Stomach (tissue), 9 donors: Measurements from ENCODE around the gene LRRC4C. TPM values are rescaled to one million over a fixed set of nuclear protein-coding genes. Genes with fewer than 3 reads are reported as not detected.

Source experiments
- DNase-seq, 2 donors: peaks; one replicate each; pipeline versions ENCODE4 v3.0.0 to v3.0.0-alpha.2; 2013 to 2019
- H3K27ac ChIP-seq, 5 donors: fragments of 200-600 bp in 4 of 5; sonication (generic) in 4 of 5; one replicate each; pipeline ENCODE4 v1.5.1; 2013 to 2019; ENCODE audit warnings: mild to moderate bottlenecking in 1 of 5, moderate library complexity in 1 of 5
- H3K27me3 ChIP-seq, 3 donors: fragments of 200-600 bp; sonication (generic); one replicate each; pipeline ENCODE4 v1.5.1; 2017 to 2019; ENCODE audit warnings: mixed run types in 1 of 3
- H3K36me3 ChIP-seq, 4 donors: fragments of 200-600 bp; sonication (generic); 1 replicate in 3 of 4; 2 replicates in 1 of 4; pipeline ENCODE4 v1.5.1; 2016 to 2019
- H3K4me1 ChIP-seq, 4 donors: fragments of 200-600 bp; sonication (generic); one replicate each; pipeline ENCODE4 v1.5.1; 2016 to 2019
- H3K4me3 ChIP-seq, 4 donors: fragments of 200-600 bp; sonication (generic) in 3 of 4; one replicate each; pipeline ENCODE4 v1.5.1; 2016 to 2019; ENCODE audit warnings: mild to moderate bottlenecking in 1 of 4
- H3K9me3 ChIP-seq, 4 donors: fragments of 200-600 bp; sonication (generic); one replicate each; pipeline ENCODE4 v1.5.1; 2016 to 2019
- EP300 ChIP-seq: sonication (generic); formaldehyde crosslinking; IDR thresholded peaks from one replicate; pipeline ENCODE4 v1.6.1; 2017; ENCODE audit warnings: antibody characterized with exemption
- POLR2A ChIP-seq, 4 donors: fragments of 450-650 bp; IDR thresholded peaks; one replicate each; pipeline ENCODE4 v1.6.1; 2016; ENCODE audit warnings: antibody characterized with exemption in 4 of 4, control low read depth in 2 of 4, mild to moderate bottlenecking in 1 of 4, moderate library complexity in 1 of 4
- POLR2AphosphoS5 ChIP-seq, 3 donors: sonication (generic); formaldehyde crosslinking; IDR thresholded peaks; one replicate each; pipeline ENCODE4 v1.6.1; 2016; ENCODE audit warnings: antibody characterized with exemption in 3 of 3
- WGBS, 5 donors: extraction: QIAGEN DNeasy Blood & Tissue Kit in 3 of 5; methylation state at CpG; one replicate each; pipeline versions ENCODE4 v1.1.5 to v1.1.7; 2013 to 2018; 5-methylcytosine and 5-hydroxymethylcytosine counted together
- intact Hi-C: fragments of 100-400 bp; cut with DNase I; formaldehyde crosslinking; loops from one replicate; pipeline ENCODE4 v1.15.1; 2023; ENCODE audit warnings: low total_unique reads
- polyA plus RNA-seq, 3 donors: library from polyadenylated mRNA; stranded (reverse); fragments of 200-250 nt; gene quantifications; one replicate each; pipeline ENCODE4 v1.2.3, GENCODE V29; 2013
- total RNA-seq, 5 donors: library from RNA; depleted of rRNA; stranded (reverse); fragments of >200 nt; gene quantifications; one replicate each; pipeline versions ENCODE4 v1.1.0 to v1.2.3, GENCODE V29; 2014 to 2016
- TF ChIP-seq, protein P1 (sequence below), 7 experiments: fragments of 450-650 bp in 4 of 7; fragments of 200-600 bp in 3 of 7; sonication (generic) in 3 of 7; IDR thresholded peaks; one replicate each; pipeline ENCODE4 v1.5.1; 2016 to 2019; ENCODE audit warnings: antibody characterized with exemption in 7 of 7, control low read depth in 2 of 7, mild to moderate bottlenecking in 1 of 7
- donor health status: healthy with polysubstance abuse.
- donor health status: Bipolar disorder and iron deficiency.
- donor health status: healthy.

LRRC4C gene
- total and polyA plus RNA-seq, 8 donors = 0.31 to 3.3 (median 0.45) TPM; not detected in 4

DNA sequence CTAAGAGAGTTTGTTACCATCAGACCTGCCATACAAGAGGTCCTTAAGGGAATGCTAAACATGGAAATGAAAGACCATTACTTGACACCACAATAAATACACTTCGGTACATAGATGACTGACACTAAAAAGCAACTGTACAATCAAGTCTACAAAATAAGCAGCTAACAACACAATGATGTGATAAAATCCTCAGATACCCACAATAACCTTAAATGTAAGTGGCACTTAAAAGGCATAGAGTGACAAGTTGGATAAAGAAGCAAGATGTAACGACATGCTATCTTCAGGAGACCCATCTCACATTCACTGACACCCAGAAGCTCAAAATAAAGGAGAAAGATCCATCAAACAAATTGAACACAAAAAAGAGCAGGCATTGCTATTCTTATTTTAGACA is 107.6 kb downstream of the LRRC4C start:
- Histone ChIP-seq H3K27me3 (no peaks in the 10 kb centered on the region), H3K27ac (no peak overlapping the region), H3K9me3 (no peaks in the 10 kb centered on the region), H3K4me1 (no peaks in the 10 kb centered on the region), H3K4me3 (no peak overlapping the region), H3K36me3 (no peaks in the 10 kb centered on the region)
- TF ChIP-seq POLR2AphosphoS5 (IDR thresholded peaks at IDR 0.05) (no peak), POLR2A (IDR thresholded peaks at IDR 0.05) (no peak), EP300 (no peak)
- TF ChIP-seq, protein P1, sequence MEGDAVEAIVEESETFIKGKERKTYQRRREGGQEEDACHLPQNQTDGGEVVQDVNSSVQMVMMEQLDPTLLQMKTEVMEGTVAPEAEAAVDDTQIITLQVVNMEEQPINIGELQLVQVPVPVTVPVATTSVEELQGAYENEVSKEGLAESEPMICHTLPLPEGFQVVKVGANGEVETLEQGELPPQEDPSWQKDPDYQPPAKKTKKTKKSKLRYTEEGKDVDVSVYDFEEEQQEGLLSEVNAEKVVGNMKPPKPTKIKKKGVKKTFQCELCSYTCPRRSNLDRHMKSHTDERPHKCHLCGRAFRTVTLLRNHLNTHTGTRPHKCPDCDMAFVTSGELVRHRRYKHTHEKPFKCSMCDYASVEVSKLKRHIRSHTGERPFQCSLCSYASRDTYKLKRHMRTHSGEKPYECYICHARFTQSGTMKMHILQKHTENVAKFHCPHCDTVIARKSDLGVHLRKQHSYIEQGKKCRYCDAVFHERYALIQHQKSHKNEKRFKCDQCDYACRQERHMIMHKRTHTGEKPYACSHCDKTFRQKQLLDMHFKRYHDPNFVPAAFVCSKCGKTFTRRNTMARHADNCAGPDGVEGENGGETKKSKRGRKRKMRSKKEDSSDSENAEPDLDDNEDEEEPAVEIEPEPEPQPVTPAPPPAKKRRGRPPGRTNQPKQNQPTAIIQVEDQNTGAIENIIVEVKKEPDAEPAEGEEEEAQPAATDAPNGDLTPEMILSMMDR (IDR thresholded peaks at IDR 0.05) = no peak
- 51 to 65% (median 58%) methylated on average over 2 of the region's 2 CpGs for WGBS, 5 donors
- intact Hi-C loops = no loop called here
- no peak for DNase-seq

DNA sequence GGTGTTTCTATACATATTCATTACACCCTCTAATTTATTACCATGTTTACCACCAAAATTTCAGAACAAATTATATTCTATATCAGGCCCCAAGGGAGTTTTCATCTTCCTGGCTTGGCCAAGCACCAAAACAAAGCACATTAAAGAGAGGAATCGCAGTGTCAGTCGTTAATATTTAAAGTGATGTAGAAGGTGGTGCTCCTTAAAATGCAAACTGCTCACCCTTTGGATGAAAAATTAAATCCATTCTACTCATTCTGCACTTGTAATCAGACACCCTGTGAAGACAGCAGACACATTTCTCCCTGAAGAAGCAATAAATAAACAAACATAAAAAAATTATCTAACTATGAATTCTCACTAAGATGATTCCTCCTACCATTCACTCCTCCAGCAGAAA is 113.4 kb downstream of the LRRC4C start:
- 83 to 93% (median 91%) methylated on average over 2 of the region's 2 CpGs for WGBS, 5 donors
- no peak overlapping the region for H3K4me3 ChIP-seq
- H3K4me1 ChIP-seq = no peaks in the 10 kb centered on the region
- intact Hi-C loops = no loop called here
- H3K27me3 ChIP-seq = no peaks in the 10 kb centered on the region
- TF ChIP-seq POLR2AphosphoS5 (IDR thresholded peaks at IDR 0.05) = no peak
- no peak for TF ChIP-seq POLR2A (IDR thresholded peaks at IDR 0.05)
- TF ChIP-seq EP300 = no peak
- TF ChIP-seq, protein P1 (IDR thresholded peaks at IDR 0.05) = no peak
- no peak overlapping the region for H3K27ac ChIP-seq
- no peaks in the 10 kb centered on the region for H3K9me3 ChIP-seq
- H3K36me3 ChIP-seq = no peaks in the 10 kb centered on the region
- DNase-seq = no peak

DNA sequence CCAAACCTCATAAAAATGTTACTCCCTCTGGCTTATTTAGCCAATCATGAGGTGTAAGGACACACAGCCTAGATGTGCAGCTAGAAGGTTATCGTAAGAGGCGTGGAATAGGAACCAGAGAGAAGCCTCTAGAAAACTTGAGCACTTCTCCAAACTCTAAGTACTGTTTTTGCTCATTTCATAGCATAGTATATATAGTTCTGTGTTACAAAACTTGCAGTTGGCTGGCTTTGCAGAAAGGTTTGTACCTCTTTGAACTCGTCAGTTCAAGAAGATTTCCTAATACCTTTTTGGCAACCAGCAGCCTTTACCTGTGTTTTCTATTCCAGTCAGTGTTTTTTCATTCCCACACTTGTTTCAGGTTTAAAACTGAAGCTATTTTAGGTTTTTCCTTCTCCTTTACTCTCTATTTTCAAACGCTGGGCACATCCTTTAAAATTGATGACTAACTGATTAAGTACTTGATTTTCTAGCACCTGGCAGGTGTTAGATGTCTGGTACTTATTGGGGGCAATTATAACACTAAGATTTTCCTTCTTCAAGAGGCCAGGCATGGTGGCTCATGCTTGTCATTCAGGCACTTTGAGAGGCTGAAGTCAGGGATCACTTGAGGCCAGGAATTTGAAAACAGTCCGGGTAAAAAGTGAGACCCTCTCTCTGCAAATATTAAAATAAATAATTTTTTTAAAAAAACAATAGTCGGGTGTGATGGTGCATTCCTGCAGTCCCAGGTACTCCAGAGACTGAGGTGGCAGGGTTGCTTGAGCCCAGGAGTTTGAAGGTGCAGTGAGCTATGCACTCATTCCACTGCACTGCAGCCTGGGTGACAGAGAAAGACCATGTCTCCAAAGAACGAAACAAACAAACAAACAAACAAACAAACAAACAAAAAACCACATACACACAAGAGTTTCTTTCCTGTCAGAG is 125.2 kb downstream of the LRRC4C start:
- Histone ChIP-seq H3K36me3 (no peaks in the 10 kb centered on the region), H3K9me3 (no peaks in the 10 kb centered on the region), H3K4me3 (no peak overlapping the region), H3K27ac (no peak overlapping the region), H3K27me3 (no peaks in the 10 kb centered on the region), H3K4me1 (no peaks in the 10 kb centered on the region)
- intact Hi-C loops = no loop called here
- no peak for TF ChIP-seq EP300
- TF ChIP-seq POLR2A (IDR thresholded peaks at IDR 0.05) = no peak
- TF ChIP-seq, protein P1 (IDR thresholded peaks at IDR 0.05) = no peak
- TF ChIP-seq POLR2AphosphoS5 (IDR thresholded peaks at IDR 0.05) = no peak
- WGBS, 5 donors = 61 to 74% (median 67%) methylated on average over 7 of the region's 7 CpGs
- no peak for DNase-seq

DNA sequence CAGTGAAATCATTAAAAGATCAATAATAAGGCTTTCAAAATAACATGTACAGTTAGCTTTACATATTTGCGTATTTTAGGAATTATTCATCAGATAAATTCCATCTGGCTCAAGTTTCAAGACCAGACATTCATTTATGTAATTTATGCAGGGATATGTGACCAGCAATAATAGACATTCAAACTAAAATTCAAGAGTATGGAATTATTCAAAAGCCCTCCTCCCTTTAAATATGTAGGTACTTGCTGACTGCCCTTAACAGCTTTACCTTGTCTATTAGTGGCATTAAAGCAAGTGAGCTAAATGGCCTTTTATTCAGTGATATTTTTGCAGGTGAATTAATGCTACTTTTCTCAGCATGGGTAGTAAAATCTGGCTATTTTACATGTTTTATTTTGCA is 126.1 kb downstream of the LRRC4C start:
- Histone ChIP-seq H3K27me3 (no peaks in the 10 kb centered on the region), H3K27ac (no peak overlapping the region), H3K4me3 (no peak overlapping the region), H3K36me3 (no peaks in the 10 kb centered on the region), H3K4me1 (no peaks in the 10 kb centered on the region), H3K9me3 (no peaks in the 10 kb centered on the region)
- intact Hi-C loops = no loop called here
- 82 to 92% (median 85%) methylated on average over 1 of the region's 1 CpG for WGBS, 5 donors
- no peak for DNase-seq
- TF ChIP-seq, protein P1 (IDR thresholded peaks at IDR 0.05) = no peak
- TF ChIP-seq EP300 (no peak), POLR2A (IDR thresholded peaks at IDR 0.05) (no peak), POLR2AphosphoS5 (IDR thresholded peaks at IDR 0.05) (no peak)
